ENCODE measurements around the gene RNU1-3. TPM values are rescaled to one million over a fixed set of nuclear protein-coding genes. Genes with fewer than 3 reads are reported as not detected.
"Not testable (repeated sequence)": the region's sequence is repeated elsewhere in the genome, so short reads cannot be mapped to it uniquely, and the experiment has no call there.

RNU1-3 gene
- total RNA-seq, 1 donor, result under 0.01 TPM

GRCh38 chr1:16648250-16648649 lies 18.5 kb downstream of the RNU1-3 start:
- H3K27me3 ChIP-seq (ENCODE audit: insufficient read depth, low read length); H3K9me3 ChIP-seq (ENCODE audit: low read depth, low read length): not testable (repeated sequence)
- H3K4me1 ChIP-seq (ENCODE audit: insufficient read depth, low read length), result peaks cover 22% of the 10 kb centered on the region

GRCh38 chr1:16647179-16648176 lies 19.3 kb downstream of the RNU1-3 start:
- H3K27me3 ChIP-seq (ENCODE audit: insufficient read depth, low read length); H3K9me3 ChIP-seq (ENCODE audit: low read depth, low read length); H3K4me3 ChIP-seq (ENCODE audit: low read length): not testable (repeated sequence)
- peaks cover 30% of the 10 kb centered on the region for H3K4me1 ChIP-seq (ENCODE audit: insufficient read depth, low read length)

More at GRCh38 chr1:16648250-16648649, 18.5 kb downstream of the RNU1-3 start:
- H3K4me3 ChIP-seq (ENCODE audit: low read length), result not testable (repeated sequence)

- not testable (repeated sequence) for H3K27me3 ChIP-seq (ENCODE audit: insufficient read depth, low read length); H3K9me3 ChIP-seq (ENCODE audit: low read depth, low read length); H3K4me3 ChIP-seq (ENCODE audit: low read length)
- peaks cover 35% of the 10 kb centered on the region for H3K4me1 ChIP-seq (ENCODE audit: insufficient read depth, low read length)
These were observed 20.0 kb downstream of the RNU1-3 start for GRCh38 chr1:16646716-16647115.

- H3K4me3 ChIP-seq (ENCODE audit: low read length); H3K9me3 ChIP-seq (ENCODE audit: low read depth, low read length); H3K27me3 ChIP-seq (ENCODE audit: insufficient read depth, low read length): not testable (repeated sequence)
- peaks cover 35% of the 10 kb centered on the region for H3K4me1 ChIP-seq (ENCODE audit: insufficient read depth, low read length)
These were observed 20.6 kb downstream of the RNU1-3 start for GRCh38 chr1:16646061-16646664.

GRCh38 chr1:16645271-16646060 lies 21.3 kb downstream of the RNU1-3 start:
- Histone ChIP-seq H3K4me3 (ENCODE audit: low read length) (peak overlapping the region; percentile 79), H3K4me1 (ENCODE audit: insufficient read depth, low read length) (peaks cover 35% of the 10 kb centered on the region)
- H3K9me3 ChIP-seq (ENCODE audit: low read depth, low read length); H3K27me3 ChIP-seq (ENCODE audit: insufficient read depth, low read length): not testable (repeated sequence)

- not testable (repeated sequence) for H3K27me3 ChIP-seq (ENCODE audit: insufficient read depth, low read length); H3K9me3 ChIP-seq (ENCODE audit: low read depth, low read length)
- Histone ChIP-seq H3K4me1 (ENCODE audit: insufficient read depth, low read length) (peaks cover 35% of the 10 kb centered on the region), H3K4me3 (ENCODE audit: low read length) (peak overlapping the region; percentile 79)
These were observed 22.1 kb downstream of the RNU1-3 start for GRCh38 chr1:16644482-16645270.

- no peaks in the 10 kb centered on the region for H3K9me3 ChIP-seq (ENCODE audit: low read depth, low read length)
- H3K4me1 ChIP-seq (ENCODE audit: insufficient read depth, low read length), result peaks cover 35% of the 10 kb centered on the region
- H3K27me3 ChIP-seq (ENCODE audit: insufficient read depth, low read length), result no peaks in the 10 kb centered on the region
- H3K4me3 ChIP-seq (ENCODE audit: low read length), result peak overlapping the region; percentile 79
These were observed 22.6 kb downstream of the RNU1-3 start for GRCh38 chr1:16644193-16644481.

GRCh38 chr1:16643476-16644192 lies 23.1 kb downstream of the RNU1-3 start:
- H3K27me3 ChIP-seq (ENCODE audit: insufficient read depth, low read length); H3K9me3 ChIP-seq (ENCODE audit: low read depth, low read length): not testable (repeated sequence)
- peak overlapping the region; percentile 79 for H3K4me3 ChIP-seq (ENCODE audit: low read length)
- peaks cover 35% of the 10 kb centered on the region for H3K4me1 ChIP-seq (ENCODE audit: insufficient read depth, low read length)

GRCh38 chr1:16643001-16643411 lies 23.7 kb downstream of the RNU1-3 start:
- not testable (repeated sequence) for H3K9me3 ChIP-seq (ENCODE audit: low read depth, low read length); H3K4me3 ChIP-seq (ENCODE audit: low read length); H3K27me3 ChIP-seq (ENCODE audit: insufficient read depth, low read length)
- H3K4me1 ChIP-seq (ENCODE audit: insufficient read depth, low read length), result peaks cover 35% of the 10 kb centered on the region

- H3K4me3 ChIP-seq (ENCODE audit: low read length); H3K27me3 ChIP-seq (ENCODE audit: insufficient read depth, low read length); H3K9me3 ChIP-seq (ENCODE audit: low read depth, low read length): not testable (repeated sequence)
- peaks cover 35% of the 10 kb centered on the region for H3K4me1 ChIP-seq (ENCODE audit: insufficient read depth, low read length)
These were observed 24.5 kb downstream of the RNU1-3 start for GRCh38 chr1:16642025-16642966.

- peaks cover 35% of the 10 kb centered on the region for H3K4me1 ChIP-seq (ENCODE audit: insufficient read depth, low read length)
- not testable (repeated sequence) for H3K4me3 ChIP-seq (ENCODE audit: low read length); H3K9me3 ChIP-seq (ENCODE audit: low read depth, low read length); H3K27me3 ChIP-seq (ENCODE audit: insufficient read depth, low read length)
These were observed 25.4 kb downstream of the RNU1-3 start for GRCh38 chr1:16641159-16641975.

- not testable (repeated sequence) for H3K4me3 ChIP-seq (ENCODE audit: low read length); H3K9me3 ChIP-seq (ENCODE audit: low read depth, low read length); H3K27me3 ChIP-seq (ENCODE audit: insufficient read depth, low read length)
- peaks cover 24% of the 10 kb centered on the region for H3K4me1 ChIP-seq (ENCODE audit: insufficient read depth, low read length)
These were observed 27.4 kb downstream of the RNU1-3 start for GRCh38 chr1:16639091-16640031.

Measured in mononuclear cell (primary cell).